DND-41 (cell line): ENCODE measurements around the gene PLAC8L1.

ENCODE experiments used
- CTCF ChIP-seq: IDR thresholded peaks from 2 replicates; pipeline ENCODE4 v1.5.1; 2012; ENCODE audit warnings: borderline replicate concordance, low read length, moderate library complexity, mild to moderate bottlenecking; ENCODE audit not compliant: poor library complexity, severe bottlenecking; ENCODE audit errors: extremely low read depth
- EZH2 ChIP-seq: IDR thresholded peaks from 3 replicates; pipeline ENCODE4 v1.6.1; 2012; ENCODE audit warnings: borderline replicate concordance, low read depth, mild to moderate bottlenecking, moderate library complexity, low read length, inconsistent platforms; ENCODE audit not compliant: severe bottlenecking

DNA sequence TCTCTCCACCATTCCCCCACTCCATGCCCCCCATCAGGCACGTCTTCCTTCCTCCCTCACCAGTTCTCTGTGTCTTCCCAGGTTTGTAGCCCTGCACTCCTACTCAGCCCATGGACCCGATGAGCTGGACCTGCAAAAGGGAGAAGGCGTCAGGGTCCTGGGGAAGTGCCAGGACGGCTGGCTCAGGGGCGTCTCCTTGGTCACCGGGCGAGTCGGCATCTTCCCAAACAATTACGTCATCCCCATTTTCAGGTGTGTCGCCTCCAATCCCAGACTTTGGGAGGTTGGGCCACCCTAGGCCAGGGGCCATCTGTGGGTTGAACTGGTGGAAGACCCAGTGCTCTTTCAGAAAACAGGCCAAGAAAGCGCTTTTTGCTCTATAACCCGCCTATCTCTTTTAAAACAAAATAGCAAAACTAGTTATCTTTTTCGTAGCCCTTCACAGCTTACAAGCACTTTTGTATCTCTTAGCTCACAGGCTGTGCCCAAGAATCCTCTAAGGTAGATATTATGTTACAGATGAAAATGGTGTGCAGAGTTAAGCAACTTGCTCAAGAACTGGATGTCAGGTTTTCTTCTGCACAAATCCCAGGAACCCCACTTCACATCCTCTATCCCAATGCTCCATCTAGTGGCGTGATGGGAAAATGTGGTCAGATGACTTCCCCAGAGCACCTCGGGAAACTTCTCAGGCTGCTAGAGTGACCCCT lies 56.2 kb downstream of the PLAC8L1 start:
- TF ChIP-seq CTCF (peak; percentile 69), EZH2 (no peak)
